GM12878 (cell line): ENCODE measurements around the gene PLCXD1. TPM values are rescaled to one million over a fixed set of nuclear protein-coding genes. Genes with fewer than 3 reads are reported as not detected.

ENCODE experiments used
- ATAC-seq: fragments of 200-7000 bp; cut with Tn5 transposase; 3 replicates; pipeline ENCODE4 v1.9.1; 2020; ENCODE audit warnings: mild to moderate bottlenecking, moderate library complexity
- BruUV-seq: library from RNA; stranded (reverse); fragments of 400-500 nt; replicated peaks from 2 replicates; lab custom pipeline; 2021; lab: Mats Ljungman, UMichigan
- CTCF ChIA-PET: fragments of 300-600 bp; sonication (Branson Sonifier 250); formaldehyde crosslinking; extraction: SDS; loops from one replicate; lab custom pipeline; 2021; ENCODE audit warnings: inconsistent platforms; lab: Yijun Ruan, JAX
- POLR2A ChIA-PET: fragments of 350-600 bp; formaldehyde crosslinking; extraction: SDS; loops from one replicate; lab custom pipeline; 2021; ENCODE audit warnings: inconsistent platforms; lab: Charles Lee
- RAD21 ChIA-PET: fragments of 300-600 bp; sonication (Branson Sonifier 250); formaldehyde crosslinking; loops from one replicate; lab custom pipeline; 2023; ENCODE audit warnings: antibody characterized with exemption; ENCODE audit not compliant: unreplicated experiment; lab: Charles Lee
- SMC1A ChIA-PET: fragments of 300-600 bp; sonication (Branson Sonifier 250); formaldehyde crosslinking; loops from one replicate; lab custom pipeline; 2023; ENCODE audit not compliant: unreplicated experiment, uncharacterized antibody; lab: Charles Lee
- DNase-seq: peaks from one replicate; pipeline ENCODE4 v3.0.0-alpha.2; 2011; ENCODE audit warnings: low read depth, low spot score
- FAIRE-seq: peaks from 3 replicates; lab custom pipeline; 2011; peaks lifted over from hg19 to GRCh38; lab: Jason Lieb, UNC
- H2AFZ ChIP-seq: 2 replicates; pipeline ENCODE4 v1.6.0; 2011; ENCODE audit warnings: low read depth, low read length, control low read depth; ENCODE audit not compliant: control insufficient read depth
- H3K27ac ChIP-seq: 2 replicates; pipeline ENCODE4 v1.5.1; 2011; ENCODE audit warnings: control low read depth; ENCODE audit not compliant: control insufficient read depth, insufficient read depth
- H3K27me3 ChIP-seq, 2 experiments: replicated peaks in 1 of 2; 2 replicates each; pipeline versions ENCODE4 v1.6.0 to v1.6.1; 2011; ENCODE audit warnings: low read length in 1 of 2; ENCODE audit not compliant: control insufficient read depth in 2 of 2, insufficient read depth in 2 of 2
- H3K36me3 ChIP-seq, 2 experiments: 2 replicates each; pipeline ENCODE4 v1.5.1; 2011; ENCODE audit warnings: low read length in 1 of 2; ENCODE audit not compliant: control insufficient read depth in 2 of 2, insufficient read depth in 2 of 2
- H3K4me1 ChIP-seq: 2 replicates; pipeline ENCODE4 v1.6.1; 2011; ENCODE audit warnings: mild to moderate bottlenecking, low read length, moderate library complexity, mixed read lengths; ENCODE audit not compliant: control insufficient read depth, insufficient read depth
- H3K4me2 ChIP-seq: 2 replicates; pipeline ENCODE4 v1.6.0; 2011; ENCODE audit warnings: control low read depth; ENCODE audit not compliant: control insufficient read depth, insufficient read depth
- H3K4me3 ChIP-seq: fragments of 200-600 bp; sonication (generic); 2 replicates; pipeline ENCODE4 v1.5.1; 2016
- H3K79me2 ChIP-seq: 2 replicates; pipeline ENCODE4 v1.6.0; 2011; ENCODE audit warnings: low read length; ENCODE audit not compliant: control insufficient read depth, insufficient read depth
- H3K9ac ChIP-seq: 2 replicates; pipeline ENCODE4 v1.8.0; 2011; ENCODE audit warnings: low read length, control low read depth, mixed read lengths; ENCODE audit not compliant: control insufficient read depth, insufficient read depth
- H3K9me3 ChIP-seq: replicated peaks from 3 replicates; pipeline ENCODE4 v1.5.1; 2011; ENCODE audit warnings: mild to moderate bottlenecking, low read length; ENCODE audit not compliant: control insufficient read depth, insufficient read depth
- H4K20me1 ChIP-seq: 2 replicates; pipeline ENCODE4 v1.6.0; 2011; ENCODE audit not compliant: control insufficient read depth, insufficient read depth
- ASH2L ChIP-seq: fragments of 300-600, 200-600 bp; sonication (generic); IDR thresholded peaks from 2 replicates; pipeline ENCODE4 v1.6.1; 2017; ENCODE audit warnings: low read depth, mild to moderate bottlenecking, borderline replicate concordance
- E4F1 ChIP-seq: fragments of 450-650 bp; IDR thresholded peaks from 2 replicates; pipeline ENCODE4 v1.6.1; 2018; ENCODE audit warnings: borderline replicate concordance, mild to moderate bottlenecking; ENCODE audit not compliant: partially characterized antibody
- EZH2 ChIP-seq: IDR thresholded peaks from 2 replicates; pipeline ENCODE4 v1.6.1; 2012; ENCODE audit warnings: low read depth, mild to moderate bottlenecking, control low read depth, inconsistent platforms, low read length, borderline replicate concordance; ENCODE audit not compliant: control insufficient read depth
- HDAC2 ChIP-seq: fragments of 200-600 bp; sonication (generic); IDR thresholded peaks from 2 replicates; pipeline ENCODE4 v1.6.1; 2017
- LARP7 ChIP-seq: fragments of 450-650 bp; IDR thresholded peaks from 2 replicates; pipeline ENCODE4 v1.6.1; 2017; ENCODE audit warnings: mild to moderate bottlenecking
- NBN ChIP-seq: fragments of 450-650 bp; IDR thresholded peaks from 2 replicates; pipeline ENCODE4 v1.6.1; 2016
- NR2C1 ChIP-seq: fragments of 450-650 bp; IDR thresholded peaks from 2 replicates; pipeline ENCODE4 v1.6.1; 2017; ENCODE audit warnings: antibody characterized with exemption, mild to moderate bottlenecking, moderate library complexity
- RAD21 ChIP-seq: IDR thresholded peaks from 2 replicates; pipeline ENCODE4 v1.6.1; 2011; ENCODE audit warnings: mild to moderate bottlenecking, low read depth, low read length, moderate library complexity; ENCODE audit not compliant: insufficient read depth
- RUNX3 ChIP-seq: IDR thresholded peaks from 2 replicates; pipeline ENCODE4 v1.6.1; 2012; ENCODE audit warnings: low read length, inconsistent platforms
- SP1 ChIP-seq: IDR thresholded peaks from one replicate; pipeline ENCODE4 v1.6.1; 2011; ENCODE audit warnings: low read depth, low read length
- TAF1 ChIP-seq: IDR thresholded peaks from 2 replicates; pipeline ENCODE4 v1.6.1; 2011; ENCODE audit warnings: mild to moderate bottlenecking, low read depth, low read length, borderline replicate concordance
- WRNIP1 ChIP-seq: IDR thresholded peaks from 2 replicates; pipeline ENCODE4 v1.6.1; 2011; ENCODE audit warnings: low read depth, low read length, improper control_type of control experiment, borderline replicate concordance
- ZBTB33 ChIP-seq: fragments of 450-650 bp; IDR thresholded peaks from 2 replicates; pipeline ENCODE4 v1.6.1; 2017; ENCODE audit warnings: mild to moderate bottlenecking
- ZNF207 ChIP-seq: fragments of 450-650 bp; IDR thresholded peaks from 2 replicates; pipeline ENCODE4 v1.6.1; 2014; ENCODE audit warnings: antibody characterized with exemption, mild to moderate bottlenecking, borderline replicate concordance
- WGBS: methylation state at CpG from one replicate; pipeline ENCODE4 v1.1.6; 2016; ENCODE audit warnings: low lambda C conversion rate; ENCODE audit not compliant: insufficient replicate concordance, insufficient coverage; ENCODE audit errors: missing lambda C conversion rate; 5-methylcytosine and 5-hydroxymethylcytosine counted together
- in situ Hi-C: fragments of 300-500 bp; cut with MboI; formaldehyde crosslinking; loops from 9 replicates; pipeline ENCODE4 v1.14.3; 2018; ENCODE audit warnings: mixed read lengths
- intact Hi-C: fragments of 100-400 bp; cut with micrococcal nuclease; formaldehyde crosslinking; loops from one replicate; pipeline ENCODE4 v1.14.2; 2022; ENCODE audit not compliant: unreplicated experiment
- polyA plus RNA-seq, 11 experiments: library from polyadenylated mRNA; depleted of rRNA in 4 of 11; unstranded in 6 of 11; stranded (reverse) in 5 of 11; fragments of >200 nt; fragmentation: Nextera tagmentation in 4 of 11; fragmentation: Illumina TruSeq in 1 of 11; extraction: Ambion mirVana in 4 of 11; extraction: Trizol in 1 of 11; gene quantifications; 1 replicate in 1 of 11; 2 replicates in 10 of 11; pipeline versions ENCODE4 v1.2.1 to v1.2.3, GENCODE V29; 2011 to 2016; ENCODE audit warnings: inconsistent platforms in 2 of 11, missing spikeins in 2 of 11, low read depth in 1 of 11
- total RNA-seq, 4 experiments: library from RNA; depleted of rRNA in 3 of 4; stranded (reverse); fragments of >200 nt in 3 of 4; fragmentation: Illumina TruSeq in 1 of 4; extraction: Trizol in 1 of 4; gene quantifications; 2 replicates each; pipeline versions ENCODE4 v1.2.1 to v1.2.3, GENCODE V29; 2013 to 2021

PLCXD1 gene
- total and polyA plus RNA-seq, 10 of the 15 experiments (the other 5 are each of a cell fraction or from before 2014, with no cell fraction given), result 2.4 to 49.7 (median 18.0) TPM

- TF ChIP-seq TAF1 (no peak), E4F1 (peak; percentile 33)
Measured at GRCh38 chrX:318739-319578, 37.8 kb downstream of the PLCXD1 start, which contains the start of gene GTPBP6 (continued).

- H3K36me3 ChIP-seq, result peaks cover 0 to 3% of the 10 kb centered on the region in 2 experiments; a peak in 1 of 4 replicates
- H3K4me2 ChIP-seq, result peak overlapping the region; percentile 32
- H3K27me3 ChIP-seq, result no peaks in the 10 kb centered on the region
- intact Hi-C loops (loop anchor here (2.0 to 10.0 kb wide), 4 partner anchors 37 to 1133 kb away; partner anchors contain the start of genes ASMTL, PLCXD1 and PPP2R3B), in situ Hi-C loops (no loop called here)
- DNase-seq (no peak), FAIRE-seq (no peak), ATAC-seq (no peak)
- BruUV-seq, result no TSS peak
- peaks cover 14% of the 10 kb centered on the region for H3K79me2 ChIP-seq
- TF ChIP-seq WRNIP1 (no peak), RAD21 (no peak), ASH2L (no peak), EZH2 (no peak), ZBTB33 (no peak), LARP7 (no peak), HDAC2 (no peak), NBN (no peak), ZNF207 (no peak), SP1 (no peak), NR2C1 (no peak), RUNX3 (no peak)
- ChIA-PET POLR2A (no interaction called here), RAD21 (no interaction called here), CTCF (no interaction called here), SMC1A (no interaction called here)
- no peaks in the 10 kb centered on the region for H3K9me3 ChIP-seq
- under 1% methylated on average over 32 of the region's 41 CpGs for WGBS
- peak overlapping the region; percentile 95 for H3K27ac ChIP-seq
- H3K9ac ChIP-seq, result peak overlapping the region; percentile 98
- no peaks in the 10 kb centered on the region for H4K20me1 ChIP-seq
- peak overlapping the region; percentile 77; the same call in 1 of the 2 replicates for H2AFZ ChIP-seq
- H3K4me3 ChIP-seq, result peak overlapping the region; percentile 86
- peaks cover 7% of the 10 kb centered on the region for H3K4me1 ChIP-seq
Measured at GRCh38 chrX:319579-320125, 38.5 kb downstream of the PLCXD1 start.
